Measurements from ENCODE around the gene INPPL1.
"Not testable (repeated sequence)": the region's sequence is repeated elsewhere in the genome, so short reads cannot be mapped to it uniquely, and the experiment has no call there.

Gene INPPL1

DNA sequence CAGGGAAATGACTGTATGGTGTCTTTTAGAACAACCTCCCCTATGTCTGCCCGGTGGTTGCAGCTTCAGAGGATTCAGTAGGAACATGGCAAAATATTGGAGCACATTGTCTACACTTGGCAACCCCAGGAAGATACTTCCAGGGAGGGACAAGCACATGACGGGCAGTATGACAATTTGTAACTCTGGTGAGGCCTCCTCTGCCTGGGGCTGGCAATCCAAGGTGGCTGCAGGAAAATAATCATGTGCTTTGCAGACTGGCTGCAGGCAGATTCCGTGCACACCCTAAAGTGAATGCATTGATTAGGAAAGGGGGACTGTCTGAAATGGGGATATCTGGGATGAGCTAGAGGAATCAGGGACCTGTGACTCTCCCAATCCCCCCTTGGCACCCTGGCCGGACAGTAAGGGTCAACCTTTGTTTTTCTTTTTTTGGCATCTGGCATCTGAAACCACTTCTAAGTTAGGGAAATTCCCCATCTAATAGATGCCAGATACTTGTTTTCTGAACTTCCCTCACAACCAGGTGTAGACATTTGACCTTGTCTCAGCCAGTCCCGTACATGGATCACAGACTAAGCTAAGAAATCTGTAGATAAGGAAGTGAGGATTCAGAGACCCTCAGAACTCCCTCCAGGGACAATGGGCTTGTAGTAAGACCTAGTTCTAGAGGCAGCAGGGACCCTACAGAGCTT is 29.9 kb downstream of the INPPL1 start:
- no peak for DNase-seq (ENCODE audit: insufficient read length)
- no peak for TF ChIP-seq POLR2A (IDR thresholded peaks at IDR 0.05; ENCODE audit: low read depth, low read length)
- no peak for TF ChIP-seq POLR2AphosphoS5 (IDR thresholded peaks at IDR 0.05; ENCODE audit: low read depth, low read length)
- TF ChIP-seq TAF1 (IDR thresholded peaks at IDR 0.05; ENCODE audit: borderline replicate concordance, low read depth, low read length) = no peak
- no peak for FAIRE-seq

DNA sequence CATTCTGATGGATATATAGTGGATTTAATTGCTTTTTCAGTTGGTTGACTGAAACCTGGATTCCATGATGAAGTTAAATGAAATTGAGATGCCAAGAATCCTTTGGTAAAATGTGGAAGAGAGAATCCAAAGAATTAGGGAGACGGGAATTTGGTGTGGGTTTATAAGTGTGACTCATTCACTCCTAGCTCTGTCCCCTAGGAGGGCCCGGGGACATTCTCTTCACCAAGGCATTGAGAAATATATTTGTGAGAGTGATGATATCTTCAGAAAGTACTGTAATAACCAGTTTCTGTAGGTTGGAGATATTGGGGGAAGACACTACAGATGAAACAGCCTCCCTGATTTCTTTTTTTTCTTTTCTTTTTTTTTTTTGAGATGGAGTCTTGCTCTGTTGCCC is 33.0 kb downstream of the INPPL1 start:
- TF ChIP-seq TAF1 (IDR thresholded peaks at IDR 0.05; ENCODE audit: borderline replicate concordance, low read depth, low read length) (no peak), POLR2A (IDR thresholded peaks at IDR 0.05; ENCODE audit: low read depth, low read length) (no peak), POLR2AphosphoS5 (IDR thresholded peaks at IDR 0.05; ENCODE audit: low read depth, low read length) (no peak)
- FAIRE-seq = no peak
- no peak for DNase-seq (ENCODE audit: insufficient read length)

DNA sequence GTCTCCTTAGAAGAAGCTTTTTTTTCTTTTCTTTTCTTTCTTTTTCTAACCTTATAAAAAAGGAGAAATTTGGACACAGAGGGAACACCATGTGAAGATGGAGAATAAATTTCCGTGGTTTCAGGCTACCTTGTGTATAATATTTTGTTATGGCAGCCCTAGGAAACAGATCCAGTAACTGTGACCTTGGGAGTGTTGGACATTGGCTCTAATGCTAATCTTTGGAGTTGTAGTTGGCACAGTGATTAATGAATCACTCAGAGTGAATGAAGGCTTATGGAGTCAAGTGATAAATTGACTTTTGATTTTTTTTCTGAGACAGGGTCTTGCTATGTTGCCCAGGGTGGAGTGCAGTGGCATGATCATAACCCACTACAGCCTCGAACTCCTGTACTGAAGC is 34.9 kb downstream of the INPPL1 start:
- TF ChIP-seq POLR2A (IDR thresholded peaks at IDR 0.05; ENCODE audit: low read depth, low read length) = no peak
- no peak for TF ChIP-seq TAF1 (IDR thresholded peaks at IDR 0.05; ENCODE audit: borderline replicate concordance, low read depth, low read length)
- TF ChIP-seq POLR2AphosphoS5 (IDR thresholded peaks at IDR 0.05; ENCODE audit: low read depth, low read length) = no peak
- FAIRE-seq (no peak), DNase-seq (ENCODE audit: insufficient read length) (no peak)

DNA sequence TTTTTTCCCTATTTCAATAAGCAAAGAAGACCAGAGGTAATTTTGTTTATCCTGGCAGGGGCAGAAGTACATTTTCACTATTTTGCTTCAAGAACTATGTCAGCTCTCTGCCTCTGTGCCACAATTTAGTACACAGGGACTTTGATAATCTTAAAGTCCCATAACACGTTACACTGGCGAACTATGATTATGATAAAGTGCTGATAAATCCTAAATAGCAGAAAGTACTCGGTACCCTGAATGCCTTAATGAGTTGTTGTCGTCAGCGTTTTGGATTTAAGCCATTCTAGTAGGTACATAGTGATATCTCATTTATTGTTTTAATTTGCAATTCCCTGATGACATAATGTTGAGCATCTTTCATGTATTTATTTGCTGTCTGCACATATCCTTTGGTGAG is 36.0 kb downstream of the INPPL1 start:
- no peak for TF ChIP-seq POLR2A (IDR thresholded peaks at IDR 0.05; ENCODE audit: low read depth, low read length)
- DNase-seq (ENCODE audit: insufficient read length) = no peak
- FAIRE-seq = no peak

DNA sequence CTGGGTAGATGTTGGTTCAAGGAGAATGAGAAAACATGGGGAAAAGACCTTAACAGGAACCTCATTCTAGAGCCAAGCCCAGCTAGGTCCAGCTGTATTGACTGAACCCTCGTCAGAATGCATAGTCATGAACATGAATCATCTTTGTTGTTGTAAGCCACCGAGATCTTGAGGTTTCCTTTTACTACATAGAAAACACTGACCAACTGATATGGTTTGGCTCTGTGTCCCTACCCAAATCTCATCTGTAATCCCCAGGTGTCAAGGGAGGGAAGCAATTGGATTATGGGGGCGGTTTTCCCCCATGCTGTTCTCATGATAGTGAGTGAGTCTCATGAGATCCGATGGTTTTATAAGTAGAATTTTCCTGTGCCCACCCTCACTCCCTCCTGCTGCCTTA is 38.8 kb downstream of the INPPL1 start:
- no peak for DNase-seq (ENCODE audit: insufficient read length)
- FAIRE-seq = no peak
- TF ChIP-seq POLR2AphosphoS5 (IDR thresholded peaks at IDR 0.05; ENCODE audit: low read depth, low read length) (no peak), TAF1 (IDR thresholded peaks at IDR 0.05; ENCODE audit: borderline replicate concordance, low read depth, low read length) (no peak), POLR2A (IDR thresholded peaks at IDR 0.05; ENCODE audit: low read depth, low read length) (no peak)

DNA sequence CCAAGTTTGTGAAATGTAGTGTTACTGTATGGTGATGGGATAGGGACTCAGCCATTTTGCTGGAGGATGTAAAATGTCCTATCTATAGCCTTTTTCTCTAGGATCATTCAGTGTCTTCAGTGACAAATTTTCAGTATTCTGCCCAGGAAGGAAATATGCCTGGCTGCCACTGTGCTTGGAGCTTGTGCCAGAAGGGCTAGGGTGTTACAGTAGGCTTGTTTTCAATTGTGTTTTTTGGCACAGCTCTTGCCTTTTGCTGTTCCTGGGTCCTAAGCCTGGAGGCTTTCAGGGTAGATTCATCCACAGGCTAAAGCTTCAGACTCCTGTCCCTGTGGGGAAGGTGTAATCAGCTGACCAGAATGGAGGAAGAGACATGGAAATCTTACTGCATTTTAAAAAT is 41.4 kb downstream of the INPPL1 start:
- no peak for FAIRE-seq
- TF ChIP-seq POLR2AphosphoS5 (IDR thresholded peaks at IDR 0.05; ENCODE audit: low read depth, low read length) = no peak
- no peak for DNase-seq (ENCODE audit: insufficient read length)

DNA sequence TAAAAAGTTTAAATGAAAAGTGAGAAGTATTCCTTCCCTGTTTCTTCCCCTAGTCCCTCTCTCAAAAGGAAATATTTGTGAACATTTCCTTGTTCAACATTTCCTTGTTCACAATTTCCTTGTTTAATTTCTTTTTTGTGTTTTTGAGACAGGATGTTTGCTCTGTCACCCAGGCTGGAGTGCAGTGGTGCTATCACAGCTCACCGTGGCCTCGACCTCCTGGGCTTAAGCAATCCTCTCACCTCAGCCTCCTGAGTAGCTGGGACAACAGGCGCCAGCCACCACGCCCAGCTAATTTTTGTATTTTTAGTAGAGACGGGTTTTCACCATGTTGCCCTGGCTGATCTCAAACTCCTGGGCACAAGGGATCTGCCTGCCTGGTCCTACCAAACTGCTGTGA is 42.4 kb downstream of the INPPL1 start:
- not testable (repeated sequence) for FAIRE-seq; DNase-seq (ENCODE audit: insufficient read length)

DNA sequence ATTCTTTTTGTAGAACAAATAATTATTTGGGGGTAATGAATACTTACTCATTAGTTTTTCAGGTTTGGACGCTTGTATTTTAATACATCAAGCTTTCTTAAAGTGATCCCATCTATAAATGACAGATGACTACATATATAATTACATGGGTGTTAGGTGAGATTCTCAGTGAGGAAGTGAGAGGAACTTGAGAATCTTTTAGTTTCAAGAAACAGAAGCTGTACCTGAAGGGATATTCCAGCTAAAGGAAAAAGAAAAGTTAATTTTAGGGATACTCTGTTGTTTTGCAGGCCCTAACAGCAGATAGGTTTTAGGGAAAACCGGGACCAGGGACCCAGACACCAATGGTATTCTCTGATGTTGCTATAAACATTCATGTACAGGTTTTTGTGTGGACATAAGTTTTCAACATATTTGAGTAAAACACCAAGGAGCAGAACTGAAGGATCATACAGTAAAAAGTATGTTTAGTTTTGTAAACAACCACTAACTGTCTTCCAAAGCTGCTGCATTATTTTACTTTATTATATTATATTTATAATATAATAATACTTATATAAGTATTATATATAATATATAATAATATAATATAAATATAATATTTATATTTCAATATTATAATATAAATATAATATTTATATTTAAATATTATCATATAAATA is 43.5 kb downstream of the INPPL1 start:
- FAIRE-seq = no peak
- TF ChIP-seq POLR2AphosphoS5 (IDR thresholded peaks at IDR 0.05; ENCODE audit: low read depth, low read length) = no peak
- TF ChIP-seq POLR2A (IDR thresholded peaks at IDR 0.05; ENCODE audit: low read depth, low read length) = no peak
- no peak for TF ChIP-seq TAF1 (IDR thresholded peaks at IDR 0.05; ENCODE audit: borderline replicate concordance, low read depth, low read length)
- no peak for DNase-seq (ENCODE audit: insufficient read length)

DNA sequence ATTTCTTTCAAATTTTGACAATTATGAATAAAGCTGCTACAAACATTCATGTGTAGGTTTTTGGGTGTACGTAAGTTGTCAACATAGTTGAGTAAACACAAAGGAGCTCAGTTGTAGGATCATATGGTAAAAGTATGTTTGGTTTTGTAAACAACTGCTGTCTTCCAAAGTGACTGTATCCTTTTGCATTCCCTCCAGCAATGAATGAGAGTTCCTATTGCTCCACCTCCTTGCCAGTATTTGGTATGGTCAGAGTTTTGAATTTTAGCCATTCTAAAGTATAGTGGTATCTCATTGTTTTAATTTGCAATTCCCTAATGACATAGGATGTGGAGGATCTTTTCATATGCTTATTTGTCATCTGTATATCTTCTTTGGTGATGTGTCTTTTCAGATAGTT is 47.4 kb downstream of the INPPL1 start:
- TF ChIP-seq POLR2AphosphoS5 (IDR thresholded peaks at IDR 0.05; ENCODE audit: low read depth, low read length) (no peak), TAF1 (IDR thresholded peaks at IDR 0.05; ENCODE audit: borderline replicate concordance, low read depth, low read length) (no peak), POLR2A (IDR thresholded peaks at IDR 0.05; ENCODE audit: low read depth, low read length) (no peak)
- FAIRE-seq (no peak), DNase-seq (ENCODE audit: insufficient read length) (no peak)

DNA sequence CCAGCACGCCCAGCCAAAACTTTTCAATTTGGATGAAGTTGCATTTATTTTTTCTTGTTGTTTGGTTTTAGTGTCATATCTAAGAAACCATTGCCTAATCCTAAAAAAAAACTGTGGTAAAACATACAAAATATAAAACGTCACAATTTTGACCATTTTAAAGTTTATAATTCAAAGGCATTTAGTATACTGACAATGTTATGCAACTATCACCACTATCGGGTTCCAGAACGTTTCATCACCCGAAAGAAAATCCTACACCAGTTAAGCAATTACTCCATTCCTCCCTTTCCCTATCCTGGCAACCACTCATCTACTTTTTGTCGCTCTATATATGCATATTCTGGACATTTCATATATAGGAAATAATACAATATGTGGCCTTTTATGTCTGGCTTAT is 49.9 kb downstream of the INPPL1 start:
- DNase-seq (ENCODE audit: insufficient read length) = no peak
- TF ChIP-seq POLR2A (IDR thresholded peaks at IDR 0.05; ENCODE audit: low read depth, low read length) = no peak
- TF ChIP-seq TAF1 (IDR thresholded peaks at IDR 0.05; ENCODE audit: borderline replicate concordance, low read depth, low read length) = no peak
- TF ChIP-seq POLR2AphosphoS5 (IDR thresholded peaks at IDR 0.05; ENCODE audit: low read depth, low read length) = no peak
- FAIRE-seq = no peak

DNA sequence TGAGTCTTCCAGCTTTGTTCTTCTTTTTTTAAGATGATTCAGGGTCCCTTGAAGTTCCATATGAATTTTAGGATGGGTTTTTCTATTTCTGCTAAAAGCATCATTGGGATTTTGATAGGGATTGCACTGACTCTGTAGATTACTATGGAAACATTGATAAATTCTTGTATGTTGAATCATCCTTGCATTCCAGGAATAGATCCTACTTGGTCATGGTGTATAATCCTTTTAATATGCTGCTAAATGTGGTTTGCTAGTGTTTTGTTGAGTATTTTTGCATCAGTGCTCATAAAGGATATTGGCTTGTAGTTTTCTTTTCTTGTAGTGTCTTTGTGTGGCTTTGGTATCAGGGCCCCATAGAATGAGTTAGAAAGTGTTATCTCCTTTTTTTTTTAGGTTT is 54.3 kb downstream of the INPPL1 start:
- FAIRE-seq = no peak
- DNase-seq (ENCODE audit: insufficient read length) = no peak
- TF ChIP-seq POLR2AphosphoS5 (IDR thresholded peaks at IDR 0.05; ENCODE audit: low read depth, low read length) (no peak), POLR2A (IDR thresholded peaks at IDR 0.05; ENCODE audit: low read depth, low read length) (no peak), TAF1 (IDR thresholded peaks at IDR 0.05; ENCODE audit: borderline replicate concordance, low read depth, low read length) (no peak)

DNA sequence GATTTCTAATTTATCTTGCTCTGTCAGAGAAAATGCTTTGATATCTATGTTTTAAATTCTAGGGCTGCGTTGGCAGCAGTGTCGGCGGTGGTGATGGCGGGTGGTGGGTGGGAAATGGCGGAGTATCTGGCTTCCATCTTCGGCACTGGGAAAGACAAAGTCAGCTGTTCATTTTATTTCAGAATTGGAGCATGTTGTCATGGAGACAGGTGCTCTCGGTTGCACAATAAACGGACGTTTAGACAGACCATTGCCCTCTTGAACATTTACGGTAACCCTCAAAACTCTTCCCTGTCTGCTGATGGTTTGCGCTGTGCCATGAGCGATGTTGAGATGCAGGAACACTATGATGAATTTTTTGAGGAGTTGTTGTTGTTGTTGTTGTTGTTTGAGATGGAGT is 55.5 kb downstream of the INPPL1 start:
- no peak for FAIRE-seq
- no peak for DNase-seq (ENCODE audit: insufficient read length)

More for the DNA sequence above, 55.5 kb downstream of the INPPL1 start:
- TF ChIP-seq POLR2AphosphoS5 (IDR thresholded peaks at IDR 0.05; ENCODE audit: low read depth, low read length) (no peak), POLR2A (IDR thresholded peaks at IDR 0.05; ENCODE audit: low read depth, low read length) (no peak), TAF1 (IDR thresholded peaks at IDR 0.05; ENCODE audit: borderline replicate concordance, low read depth, low read length) (no peak)
